Measurements from ENCODE around the gene CXCR2.

- TF ChIP-seq CTCF (conservative IDR thresholded peaks at IDR 0.05; ENCODE audit: low read length) (no peak), EZH2phosphoT487 (IDR thresholded peaks at IDR 0.05; ENCODE audit: borderline replicate concordance, low read depth, low read length) (no peak)
These were observed 733 bp upstream of the CXCR2 start for GRCh38 chr2:218125095-218125494.

Data from OCI-LY7 (cell line).